Liver (tissue), 3 donors: ENCODE measurements around the gene DEK.

ENCODE experiments used
- ATF3 ChIP-seq: IDR thresholded peaks from 2 replicates; pipeline ENCODE4 v1.6.1; 2016; ENCODE audit warnings: antibody characterized with exemption
- CTCF ChIP-seq: fragments of 150-350 bp; IDR thresholded peaks from 2 replicates; pipeline ENCODE4 v1.5.1; 2017; ENCODE audit warnings: improper control_type of control experiment, low read depth, low read length; ENCODE audit not compliant: missing input control
- JUND ChIP-seq, 2 donors: IDR thresholded peaks; 2 replicates each; pipeline ENCODE4 v1.6.1; 2016; ENCODE audit warnings: antibody characterized with exemption in 2 of 2
- MAX ChIP-seq: IDR thresholded peaks from 2 replicates; pipeline ENCODE4 v1.6.1; 2016; ENCODE audit warnings: antibody characterized with exemption
- NR2F2 ChIP-seq: IDR thresholded peaks from 2 replicates; pipeline ENCODE4 v1.6.1; 2016; ENCODE audit warnings: antibody characterized with exemption
- RAD21 ChIP-seq, 2 donors: IDR thresholded peaks; 2 replicates each; pipeline ENCODE4 v1.6.1; 2016; ENCODE audit warnings: antibody characterized with exemption in 2 of 2, mild to moderate bottlenecking in 2 of 2
- RXRA ChIP-seq, 2 donors: IDR thresholded peaks; 2 replicates each; pipeline ENCODE4 v1.6.1; 2017 to 2018; ENCODE audit warnings: antibody characterized with exemption in 2 of 2, mild to moderate bottlenecking in 1 of 2
- SP1 ChIP-seq: IDR thresholded peaks from 2 replicates; pipeline ENCODE4 v1.6.1; 2018; ENCODE audit warnings: antibody characterized with exemption, mild to moderate bottlenecking
- ZBTB33 ChIP-seq: IDR thresholded peaks from 2 replicates; pipeline ENCODE4 v1.6.1; 2016; ENCODE audit warnings: antibody characterized with exemption
- donor health status: healthy.
- donor health status: healthy.

- TF ChIP-seq JUND (IDR thresholded peaks at IDR 0.05): no peak
- no peak for TF ChIP-seq CTCF
- TF ChIP-seq MAX: no peak
- no peak for TF ChIP-seq RXRA (IDR thresholded peaks at IDR 0.05)
- TF ChIP-seq RAD21 (IDR thresholded peaks at IDR 0.05): no peak
- TF ChIP-seq NR2F2: no peak
- no peak for TF ChIP-seq SP1
- no peak for TF ChIP-seq ATF3
- no peak for TF ChIP-seq ZBTB33
Measured at GRCh38 chr6:18254793-18255192, 9.5 kb downstream of the DEK start.
